ENCODE results near the gene CAMTA2.

Gene CAMTA2

DNA sequence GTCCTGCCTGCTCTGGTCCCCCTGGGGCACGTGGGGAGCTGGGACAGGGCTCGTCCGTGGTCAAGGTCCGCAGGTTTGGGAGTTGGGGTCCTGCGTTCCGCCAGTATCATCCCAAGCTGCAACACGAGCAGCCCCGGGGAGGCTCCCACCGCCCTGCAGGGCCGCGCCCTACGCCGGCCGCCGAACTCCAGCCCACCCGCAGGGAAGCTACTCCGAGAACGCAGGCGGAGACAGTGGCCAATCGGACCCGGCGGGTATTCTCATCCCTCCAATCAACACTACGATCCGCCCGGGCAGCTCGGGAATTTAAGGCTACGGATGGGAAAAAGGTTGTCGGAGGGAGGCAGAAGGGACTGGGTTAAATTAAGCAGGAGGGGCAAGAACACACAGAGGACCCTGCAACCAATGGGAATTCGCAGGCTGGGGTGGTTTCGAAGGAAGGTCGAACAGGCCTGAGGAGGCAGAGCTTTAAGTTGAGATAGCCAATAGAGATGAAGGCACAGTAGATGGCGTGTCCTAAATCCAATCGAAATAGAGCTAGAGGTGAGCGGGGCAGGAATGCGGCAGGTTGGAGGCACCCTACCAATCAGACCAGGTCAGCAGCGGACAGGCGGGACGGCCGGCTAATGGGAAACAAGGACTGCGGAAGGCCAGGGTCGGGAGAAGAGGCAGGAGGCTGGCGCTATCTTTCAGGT, 20.5 kb downstream of the CAMTA2 start:
- peak; percentile 100 for FAIRE-seq

DNA sequence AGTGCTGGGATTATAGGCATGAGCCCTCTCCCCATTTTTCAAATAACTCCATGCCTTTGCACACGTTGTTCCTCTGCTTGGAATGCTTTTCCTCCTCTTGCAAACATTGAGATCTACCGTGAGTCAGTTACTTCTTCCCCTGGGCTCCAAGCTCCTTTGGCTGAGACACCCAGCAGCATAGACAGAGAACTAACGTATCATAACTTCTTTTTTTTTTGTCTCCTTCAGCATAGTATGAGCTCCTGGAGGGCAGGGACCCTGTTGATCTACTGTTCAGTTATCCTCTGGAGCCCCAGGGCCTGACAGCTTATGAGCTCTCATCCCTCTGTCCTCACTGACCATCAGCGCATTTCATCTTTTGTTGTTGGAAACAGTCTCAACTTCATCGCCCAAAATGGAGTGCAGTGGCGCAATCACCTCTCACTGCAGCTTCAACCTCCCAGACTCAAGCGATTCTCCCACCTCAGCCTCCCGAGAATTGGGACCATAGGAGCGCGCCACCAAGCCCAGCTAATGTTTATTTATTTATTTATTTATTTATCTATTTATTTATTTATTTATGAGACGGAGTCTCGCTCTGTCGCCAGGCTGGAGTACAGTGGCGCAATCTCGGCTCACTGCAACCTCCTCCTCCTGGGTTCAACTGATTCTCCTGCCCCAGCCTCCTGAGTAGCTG, 22.0 kb downstream of the CAMTA2 start:
- FAIRE-seq: no peak

DNA sequence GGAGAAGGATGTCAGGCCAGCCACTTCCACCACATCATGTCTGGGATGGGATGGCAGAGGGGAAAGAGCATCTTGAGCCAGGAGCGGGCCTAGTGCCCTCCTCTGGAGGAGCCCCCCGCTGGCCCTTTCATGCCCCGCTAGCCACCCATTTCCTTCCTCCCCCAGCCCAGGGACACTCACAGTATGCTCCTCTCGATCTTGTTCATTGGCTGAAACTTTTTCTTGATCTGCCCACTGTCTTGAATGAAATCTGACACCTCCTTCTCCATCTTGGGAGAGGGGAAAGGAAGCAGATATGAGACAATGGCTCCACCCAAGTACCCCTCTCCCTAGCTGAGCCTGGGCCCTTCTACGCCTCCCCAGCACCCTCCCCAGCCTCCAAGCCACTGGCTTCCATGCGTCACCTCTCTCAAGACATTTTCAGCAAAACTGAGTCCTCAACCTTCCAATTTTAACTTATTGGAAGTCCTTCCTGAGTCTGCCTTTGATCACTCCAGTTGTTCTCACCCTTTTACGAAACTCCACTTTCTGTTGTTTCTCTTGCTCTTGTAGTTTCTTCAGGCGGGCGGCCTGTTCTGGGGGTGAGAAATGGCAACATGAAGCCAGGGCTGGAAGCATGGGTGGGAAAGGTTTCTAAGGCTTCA, 27.1 kb downstream of the CAMTA2 start:
- FAIRE-seq: no peak

- FAIRE-seq: no peak
Measured at GRCh38 chr17:4959261-4959965, 28.1 kb downstream of the CAMTA2 start.

GRCh38 chr17:4958102-4958501, 29.4 kb downstream of the CAMTA2 start:
- no peak for FAIRE-seq

- no peak for FAIRE-seq
Measured at GRCh38 chr17:4956493-4957061, 30.9 kb downstream of the CAMTA2 start.

DNA sequence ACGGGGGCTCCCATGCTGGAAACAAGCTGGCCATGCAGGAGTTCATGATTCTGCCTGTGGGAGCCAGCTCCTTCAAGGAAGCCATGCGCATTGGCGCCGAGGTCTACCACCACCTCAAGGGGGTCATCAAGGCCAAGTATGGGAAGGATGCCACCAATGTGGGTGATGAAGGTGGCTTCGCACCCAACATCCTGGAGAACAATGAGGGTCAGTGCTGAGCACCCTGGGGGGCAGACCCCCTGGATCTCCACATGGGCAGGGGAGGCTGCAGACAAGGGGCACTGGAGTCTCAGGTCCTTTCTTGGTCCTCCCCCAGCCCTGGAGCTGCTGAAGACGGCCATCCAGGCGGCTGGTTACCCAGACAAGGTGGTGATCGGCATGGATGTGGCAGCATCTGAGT, 32.4 kb downstream of the CAMTA2 start:
- no peak for FAIRE-seq

GRCh38 chr17:4953451-4953961, 34.0 kb downstream of the CAMTA2 start:
- no peak for FAIRE-seq

GRCh38 chr17:4951486-4951885, 36.0 kb downstream of the CAMTA2 start:
- no peak for FAIRE-seq

- FAIRE-seq: no peak
Measured at GRCh38 chr17:4950746-4951204, 36.7 kb downstream of the CAMTA2 start, which contains the start of gene ENO3. ENO3 (plus strand) TSS chr17:4951119; CDS start chr17:4951830, 711 bp downstream.

DNA sequence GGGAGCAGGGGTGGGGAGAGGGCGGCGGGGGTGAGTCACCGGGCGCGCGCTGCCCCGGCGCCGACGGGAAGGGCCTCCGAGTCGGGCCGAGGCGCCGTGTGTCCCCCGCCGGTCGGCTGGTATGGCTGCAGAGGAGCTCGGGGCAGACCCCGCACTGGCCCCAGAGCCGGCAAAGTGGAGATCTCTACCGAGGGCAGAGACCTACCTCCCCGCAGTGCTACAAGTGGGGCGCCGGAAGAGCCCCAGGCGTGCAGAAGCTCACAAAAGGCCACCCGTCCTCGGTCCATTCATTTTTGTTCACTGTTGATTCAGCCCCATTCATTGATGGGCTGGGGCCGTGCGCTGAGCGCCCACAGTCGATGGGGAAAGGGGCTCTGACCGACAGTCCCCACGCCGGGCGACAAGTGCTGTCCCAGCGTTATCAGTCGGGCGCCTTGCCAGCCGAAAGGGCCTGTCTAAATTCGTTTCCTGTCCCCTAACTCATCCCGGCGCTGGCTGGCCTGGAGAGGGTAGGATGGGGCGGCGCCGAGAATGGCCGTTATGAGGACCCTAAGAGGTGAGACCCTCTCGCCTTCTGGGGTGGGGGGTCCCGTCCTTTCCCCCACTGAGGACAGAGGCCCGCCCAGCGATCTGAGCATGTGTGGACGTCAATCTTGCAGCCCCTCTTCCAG, 37.3 kb downstream of the CAMTA2 start:
- FAIRE-seq: no peak

DNA sequence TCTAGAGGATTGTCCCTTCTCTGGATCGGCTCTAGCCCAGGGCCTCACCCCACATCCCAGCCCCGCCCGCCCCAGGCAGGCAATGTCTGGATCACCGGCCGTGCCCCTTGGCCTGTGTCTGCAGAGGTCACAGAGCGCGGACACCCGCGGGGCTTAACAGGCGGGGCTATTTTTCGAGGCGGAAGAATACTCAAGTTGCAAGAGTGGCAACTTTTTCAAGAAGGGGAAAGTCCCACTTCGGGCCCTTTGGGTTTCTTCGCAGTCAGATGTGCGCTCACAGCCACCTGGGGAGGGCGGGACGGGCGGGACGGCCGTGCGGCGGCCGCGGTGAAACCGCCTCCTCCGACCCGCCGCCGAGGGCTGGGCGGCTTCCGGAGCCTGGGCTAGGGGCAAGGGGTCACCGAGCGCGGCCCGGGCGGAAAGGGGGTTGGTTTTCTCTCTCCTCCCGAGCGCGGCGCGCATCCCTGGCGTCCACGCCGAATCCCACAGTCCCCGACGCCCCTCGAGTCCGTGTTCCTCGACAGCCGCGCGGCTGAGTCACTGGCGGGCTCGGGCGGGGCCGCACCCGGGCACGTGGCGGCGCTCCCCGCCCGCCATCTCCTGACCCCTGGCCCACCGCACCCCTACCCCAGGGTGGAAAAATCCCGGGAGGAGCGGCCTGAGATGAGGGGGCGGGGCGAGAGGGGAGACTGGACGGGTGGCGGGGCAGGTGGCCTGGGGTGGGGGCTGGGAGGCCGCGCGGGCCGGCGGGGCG, 38.0 kb downstream of the CAMTA2 start:
- FAIRE-seq: no peak

- FAIRE-seq: no peak
Measured at GRCh38 chr17:4948931-4949320, 38.5 kb downstream of the CAMTA2 start.

DNA sequence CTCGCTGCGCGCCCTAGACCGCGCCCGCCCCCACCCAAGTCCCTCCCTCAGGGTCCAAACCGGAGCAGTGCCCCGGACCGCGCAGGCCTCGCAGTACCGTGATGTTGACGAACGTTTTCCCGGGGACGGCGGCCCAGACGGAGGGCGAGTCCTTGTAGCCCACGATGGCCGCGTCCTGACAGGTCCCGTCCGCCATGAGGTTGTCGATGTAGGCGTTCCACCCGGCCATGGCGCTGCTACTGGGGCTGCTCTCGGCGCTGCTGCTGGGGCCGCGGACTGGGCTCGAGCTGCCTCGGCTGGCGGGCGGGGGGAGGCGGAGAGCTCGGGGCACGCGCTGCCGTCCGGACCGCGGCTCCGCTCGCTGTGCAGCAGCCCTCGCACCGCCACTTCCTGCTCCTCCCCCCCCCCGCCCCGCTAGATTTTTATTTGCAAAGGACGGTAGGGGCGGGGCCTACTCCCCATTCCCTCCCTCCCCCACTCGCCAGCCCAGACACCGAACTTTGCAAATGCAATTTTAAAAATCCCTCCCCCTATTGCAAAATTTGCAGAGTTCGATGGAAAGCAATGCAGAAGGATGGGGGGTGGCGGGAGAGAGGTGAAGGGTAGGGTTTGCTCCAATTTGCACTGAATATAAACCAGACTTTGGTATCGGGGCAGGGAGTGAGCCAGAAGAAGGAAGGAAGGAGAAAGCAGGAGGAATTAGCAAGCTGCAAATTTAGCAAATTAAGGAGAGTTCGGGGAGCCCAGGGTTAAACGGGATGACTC, 39.1 kb downstream of the CAMTA2 start, which contains the start of gene PFN1:
TSS of gene PFN1 (minus strand) at position 365 of the 765 bp plus-strand sequence. CDS start at position 229, 136 bp downstream.
- FAIRE-seq: no peak

DNA sequence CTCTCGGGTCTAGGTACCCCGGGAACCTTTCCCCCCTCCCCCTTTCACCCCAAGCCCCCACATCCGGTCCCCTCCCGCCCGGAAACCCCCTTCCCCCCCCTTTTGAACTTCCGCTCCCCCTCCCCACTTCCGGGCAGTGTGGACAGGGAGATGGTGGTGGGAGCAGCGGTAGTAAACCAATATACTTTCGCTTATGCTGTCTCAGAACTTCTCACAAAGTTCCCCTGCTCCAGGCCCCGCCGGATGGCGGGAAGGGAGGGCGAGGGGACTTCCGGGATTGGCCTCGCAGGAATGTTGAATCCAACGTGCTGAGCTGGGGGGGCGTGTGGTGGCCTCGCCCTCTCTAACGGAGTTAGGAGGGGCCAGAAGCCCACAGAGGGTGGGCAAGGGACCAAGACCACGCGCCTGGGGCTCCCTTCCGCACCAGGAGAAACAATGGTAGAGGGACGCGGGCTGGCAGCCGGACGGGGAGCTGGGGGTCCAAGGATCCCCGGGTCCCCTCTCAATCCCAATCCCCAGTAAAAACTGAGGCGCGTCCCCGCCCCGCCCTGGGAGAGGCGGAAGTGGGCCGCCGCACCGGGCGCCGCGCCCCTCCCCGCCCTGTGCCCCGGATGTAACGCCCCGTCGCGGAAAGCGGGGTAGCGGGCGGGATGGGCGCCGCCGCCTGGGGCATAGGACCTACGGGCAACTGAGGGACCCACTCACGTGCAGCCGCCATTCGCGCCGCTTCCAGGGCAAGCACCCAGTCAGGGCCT, 39.9 kb downstream of the CAMTA2 start:
- no peak for FAIRE-seq

GRCh38 chr17:4947010-4947410, 40.5 kb downstream of the CAMTA2 start:
- FAIRE-seq: no peak

GRCh38 chr17:4946312-4946976, 41.0 kb downstream of the CAMTA2 start:
- no peak for FAIRE-seq

- FAIRE-seq: no peak
Measured at GRCh38 chr17:4945944-4946280, 41.6 kb downstream of the CAMTA2 start.
